Neural progenitor cell (in vitro differentiated cells): ENCODE measurements around the gene YTHDF1. TPM values are rescaled to one million over a fixed set of nuclear protein-coding genes. Genes with fewer than 3 reads are reported as not detected.

Experiments used
- DNase-seq: peaks from one replicate; pipeline ENCODE4 v3.0.0-alpha.2; 2016; ENCODE audit warnings: low spot score
- H2AFZ ChIP-seq: fragments of 200-600 bp; sonication (generic); replicated peaks from 2 replicates; pipeline ENCODE4 v1.6.1; 2016; ENCODE audit warnings: antibody characterized with exemption
- H3F3A ChIP-seq: fragments of 200-600 bp; sonication (generic); 2 replicates; pipeline ENCODE4 v1.6.1; 2016; ENCODE audit warnings: antibody characterized with exemption, low read depth
- H3K27ac ChIP-seq: fragments of 200-600 bp; sonication (generic); 2 replicates; pipeline ENCODE4 v1.5.1; 2016; ENCODE audit warnings: mild to moderate bottlenecking
- H3K27me3 ChIP-seq: fragments of 200-600 bp; sonication (generic); 2 replicates; pipeline ENCODE4 v1.6.1; 2016; ENCODE audit warnings: mild to moderate bottlenecking, moderate library complexity
- H3K36me3 ChIP-seq: fragments of 200-600 bp; sonication (generic); 2 replicates; pipeline ENCODE4 v1.5.1; 2016
- H3K4me1 ChIP-seq: fragments of 200-600 bp; sonication (generic); 2 replicates; pipeline ENCODE4 v1.6.1; 2016; ENCODE audit warnings: mixed run types
- H3K4me2 ChIP-seq: fragments of 200-600 bp; sonication (generic); 2 replicates; pipeline ENCODE4 v1.6.1; 2016
- H3K4me3 ChIP-seq: fragments of 200-600 bp; sonication (generic); 2 replicates; pipeline ENCODE4 v1.5.1; 2016
- H3K79me2 ChIP-seq: fragments of 200-600 bp; sonication (generic); 2 replicates; pipeline ENCODE4 v1.6.1; 2016; ENCODE audit warnings: low read depth
- H3K9ac ChIP-seq: fragments of 200-600 bp; sonication (generic); 2 replicates; pipeline ENCODE4 v1.6.1; 2016
- H3K9me3 ChIP-seq: fragments of 200-600 bp; sonication (generic); 2 replicates; pipeline ENCODE4 v1.5.1; 2016; ENCODE audit warnings: low read depth
- H4K20me1 ChIP-seq: fragments of 200-600 bp; sonication (generic); 2 replicates; pipeline ENCODE4 v1.6.1; 2016; ENCODE audit warnings: low read depth
- H3K27ac Mint-ChIP-seq: 3 replicates; pipeline ENCODE4 v1.8.0; 2021; ENCODE audit warnings: mixed read lengths
- H3K27me3 Mint-ChIP-seq: 2 replicates; pipeline ENCODE4 v1.8.0; 2022; ENCODE audit warnings: low read depth, mild to moderate bottlenecking, inconsistent platforms, moderate library complexity, mixed read lengths; ENCODE audit not compliant: insufficient read depth
- H3K36me3 Mint-ChIP-seq: 3 replicates; pipeline ENCODE4 v1.8.0; 2021; ENCODE audit warnings: mixed read lengths
- H3K4me1 Mint-ChIP-seq: 3 replicates; pipeline ENCODE4 v1.8.0; 2021; ENCODE audit warnings: mixed read lengths
- H3K4me3 Mint-ChIP-seq: 3 replicates; pipeline ENCODE4 v1.8.0; 2021; ENCODE audit warnings: mild to moderate bottlenecking, moderate library complexity, mixed read lengths
- H3K9me3 Mint-ChIP-seq: 3 replicates; pipeline ENCODE4 v1.8.0; 2020; ENCODE audit warnings: mixed read lengths
- CTCF ChIP-seq: fragments of 200-600 bp; sonication (generic); IDR thresholded peaks from 2 replicates; pipeline ENCODE4 v1.5.1; 2017; ENCODE audit warnings: antibody characterized with exemption, mild to moderate bottlenecking
- EZH2 ChIP-seq: fragments of 200-600 bp; sonication (generic); IDR thresholded peaks from 2 replicates; pipeline ENCODE4 v1.6.1; 2017; ENCODE audit warnings: antibody characterized with exemption, mild to moderate bottlenecking, moderate library complexity
- EZH2phosphoT487 ChIP-seq: fragments of 200-600 bp; sonication (generic); IDR thresholded peaks from 2 replicates; pipeline ENCODE4 v1.6.1; 2017; ENCODE audit warnings: antibody characterized with exemption
- total RNA-seq: library from RNA; depleted of rRNA; stranded (reverse); fragments of >200 nt; gene quantifications from 2 replicates; pipeline ENCODE4 v1.2.3, GENCODE V29; 2015; ENCODE audit warnings: low replicate concordance

The YTHDF1 gene
- total RNA-seq, 1 donor from 2014 or later: 28.1 TPM

GRCh38 chr20:63217706-63218105 lies 1.8 kb upstream of the YTHDF1 start:
- H3K9me3 ChIP-seq: no peaks in the 10 kb centered on the region
- H3K4me3 Mint-ChIP-seq: peak overlapping the region; percentile 41
- H3K4me3 ChIP-seq: no peak overlapping the region
- H2AFZ ChIP-seq: no peak overlapping the region
- peaks cover 12% of the 10 kb centered on the region for H3K4me1 ChIP-seq
- peaks cover 14% of the 10 kb centered on the region for H3K27me3 Mint-ChIP-seq
- H3K27ac ChIP-seq: no peak overlapping the region
- peaks cover 17% of the 10 kb centered on the region for H3K36me3 Mint-ChIP-seq
- H3K27me3 ChIP-seq: peaks cover 7% of the 10 kb centered on the region
- H3K27ac Mint-ChIP-seq: no peak overlapping the region
- H3K4me1 Mint-ChIP-seq: peaks cover 34% of the 10 kb centered on the region
- H3K4me2 ChIP-seq: no peak overlapping the region
- peaks cover 30% of the 10 kb centered on the region for H3K79me2 ChIP-seq
- TF ChIP-seq EZH2: no peak
- no peak for TF ChIP-seq CTCF
- TF ChIP-seq EZH2phosphoT487: no peak
- H3K9ac ChIP-seq: no peak overlapping the region
- H4K20me1 ChIP-seq: peaks cover 28% of the 10 kb centered on the region
- DNase-seq: no peak
- no peaks in the 10 kb centered on the region for H3K9me3 Mint-ChIP-seq
- H3F3A ChIP-seq: peaks cover 9% of the 10 kb centered on the region
- H3K36me3 ChIP-seq: peaks cover 6% of the 10 kb centered on the region

- peak overlapping the region; percentile 90 for H3K4me3 Mint-ChIP-seq
- no peak for TF ChIP-seq CTCF
- TF ChIP-seq EZH2phosphoT487: no peak
- no peak for TF ChIP-seq EZH2
- peak overlapping the region; percentile 92 for H3K27ac Mint-ChIP-seq
- H3K4me1 ChIP-seq: peaks cover 12% of the 10 kb centered on the region
- H4K20me1 ChIP-seq: peaks cover 36% of the 10 kb centered on the region
- H3K9me3 Mint-ChIP-seq: no peaks in the 10 kb centered on the region
- peak overlapping the region; percentile 98 for H3K4me3 ChIP-seq
- no peak overlapping the region for H3K27ac ChIP-seq
- peaks cover 37% of the 10 kb centered on the region for H3K79me2 ChIP-seq
- H3K4me2 ChIP-seq: peak overlapping the region; percentile 97
- peaks cover 20% of the 10 kb centered on the region for H3K36me3 Mint-ChIP-seq
- no peaks in the 10 kb centered on the region for H3K9me3 ChIP-seq
- peak; percentile 35 for DNase-seq
- H3K4me1 Mint-ChIP-seq: peaks cover 36% of the 10 kb centered on the region
- peaks cover 9% of the 10 kb centered on the region for H3F3A ChIP-seq
- H3K36me3 ChIP-seq: peaks cover 6% of the 10 kb centered on the region
- H3K27me3 Mint-ChIP-seq: peaks cover 9% of the 10 kb centered on the region
- peaks cover 7% of the 10 kb centered on the region for H3K27me3 ChIP-seq
- peak overlapping the region; percentile 6 for H3K9ac ChIP-seq
- peak overlapping the region; percentile 62 for H2AFZ ChIP-seq
Observed at GRCh38 chr20:63216849-63217471, 1.0 kb upstream of the YTHDF1 start.

- Histone ChIP-seq H2AFZ (peak overlapping the region; percentile 40), H3F3A (peaks cover 9% of the 10 kb centered on the region), H3K4me1 (peaks cover 12% of the 10 kb centered on the region), H3K27me3 (no peaks in the 10 kb centered on the region), H4K20me1 (peaks cover 52% of the 10 kb centered on the region), H3K79me2 (peaks cover 53% of the 10 kb centered on the region), H3K4me2 (peak overlapping the region; percentile 93), H3K9me3 (no peaks in the 10 kb centered on the region), H3K27ac (no peak overlapping the region), H3K36me3 (peaks cover 6% of the 10 kb centered on the region), H3K9ac (peak overlapping the region; percentile 86), H3K4me3 (peak overlapping the region; percentile 98)
- peak; percentile 54 for DNase-seq
- H3K4me1 Mint-ChIP-seq: peaks cover 37% of the 10 kb centered on the region
- H3K9me3 Mint-ChIP-seq: no peaks in the 10 kb centered on the region
- peak overlapping the region; percentile 76 for H3K27ac Mint-ChIP-seq
- peak overlapping the region; percentile 96 for H3K4me3 Mint-ChIP-seq
- TF ChIP-seq EZH2phosphoT487: no peak
- TF ChIP-seq CTCF: peak; percentile 44
- no peak for TF ChIP-seq EZH2
- H3K36me3 Mint-ChIP-seq: peaks cover 25% of the 10 kb centered on the region
- peaks cover 4% of the 10 kb centered on the region for H3K27me3 Mint-ChIP-seq
Observed at GRCh38 chr20:63215101-63216040, 560 bp downstream of the YTHDF1 start.
